K562 (cell line): ENCODE measurements around the gene NOL11. TPM values are rescaled to one million over a fixed set of nuclear protein-coding genes. Genes with fewer than 3 reads are reported as not detected.

ENCODE experiments used
- ATAC-seq: fragments of 200-7000 bp; cut with Tn5 transposase; 3 replicates; pipeline ENCODE4 v1.9.1; 2020; ENCODE audit warnings: moderate library complexity
- BruUV-seq: library from RNA; stranded (reverse); fragments of 400-500 nt; replicated peaks from 2 replicates; lab custom pipeline; 2021; lab: Mats Ljungman, UMichigan
- CTCF ChIA-PET: fragments of 300-600 bp; formaldehyde crosslinking; extraction: SDS; loops from one replicate; lab custom pipeline; 2021; ENCODE audit warnings: low intra/inter-chr PET ratio; lab: Yijun Ruan, JAX
- POLR2A ChIA-PET: fragments of 300-600, 350-650 bp; sonication (Branson Sonifier 250); formaldehyde crosslinking; extraction: SDS; loops from one replicate; lab custom pipeline; 2021; ENCODE audit warnings: antibody characterized with exemption, inconsistent platforms; lab: Yijun Ruan, JAX
- DNase-seq, 4 experiments: peaks; one replicate each; pipeline versions ENCODE4 v3.0.0 to v3.0.0-alpha.2; 2011 to 2018; ENCODE audit warnings: low spot score in 3 of 4, mixed read lengths in 3 of 4; ENCODE audit errors: extremely low read depth in 1 of 4
- FAIRE-seq: peaks from 2 replicates; lab custom pipeline; 2011; peaks lifted over from hg19 to GRCh38; lab: Jason Lieb, UNC
- H2AFZ ChIP-seq: 2 replicates; pipeline ENCODE4 v1.6.0; 2011; ENCODE audit warnings: low read depth, low read length, control low read depth, inconsistent platforms
- H3K27ac ChIP-seq: fragments of 200-600 bp; 3 replicates; pipeline ENCODE4 v1.8.0; 2011; ENCODE audit warnings: low read depth, mild to moderate bottlenecking, control low read depth, inconsistent platforms, low read length, moderate library complexity, mixed read lengths; ENCODE audit errors: extremely low read depth
- H3K27me3 ChIP-seq, 2 experiments: fragments of 300-600 bp in 1 of 2; 2 replicates in 1 of 2; 3 replicates in 1 of 2; pipeline versions ENCODE4 v1.6.0 to v1.8.0; 2011; ENCODE audit warnings: inconsistent platforms in 2 of 2, low read length in 2 of 2, mild to moderate bottlenecking in 1 of 2, mixed read lengths in 1 of 2, moderate library complexity in 1 of 2; ENCODE audit not compliant: control insufficient read depth in 2 of 2, insufficient read depth in 2 of 2
- H3K36me3 ChIP-seq: fragments of 300-600 bp; 3 replicates; pipeline ENCODE4 v1.8.0; 2011; ENCODE audit warnings: mild to moderate bottlenecking, low read length, inconsistent platforms; ENCODE audit not compliant: control insufficient read depth, insufficient read depth
- H3K4me1 ChIP-seq, 2 experiments: fragments of 200-600 bp in 1 of 2; replicated peaks in 1 of 2; 2 replicates in 1 of 2; 3 replicates in 1 of 2; pipeline versions ENCODE4 v1.5.1 to v1.8.0; 2011; ENCODE audit warnings: inconsistent platforms in 2 of 2, low read length in 2 of 2, mild to moderate bottlenecking in 1 of 2, mixed read lengths in 1 of 2, moderate library complexity in 1 of 2; ENCODE audit not compliant: control insufficient read depth in 2 of 2, insufficient read depth in 2 of 2
- H3K4me2 ChIP-seq: 2 replicates; pipeline ENCODE4 v1.6.1; 2011; ENCODE audit warnings: low read length, control low read depth, inconsistent platforms, mixed read lengths; ENCODE audit not compliant: insufficient read depth
- H3K4me3 ChIP-seq: fragments of 200-600 bp; sonication (generic), shearing (Covaris generic); 2 replicates; pipeline ENCODE4 v1.5.1; 2016; ENCODE audit warnings: control low read depth, inconsistent platforms
- H3K79me2 ChIP-seq: fragments of 200-600 bp; 3 replicates; pipeline ENCODE4 v1.8.0; 2011; ENCODE audit warnings: low read length, inconsistent platforms; ENCODE audit not compliant: control insufficient read depth, insufficient read depth
- H3K9ac ChIP-seq, 2 experiments: 2 replicates each; pipeline versions ENCODE4 v1.6.0 to v1.6.1; 2011; ENCODE audit warnings: low read depth in 2 of 2, low read length in 2 of 2, control low read depth in 1 of 2, inconsistent platforms in 1 of 2, mild to moderate bottlenecking in 1 of 2, mixed read lengths in 1 of 2; ENCODE audit not compliant: insufficient read depth in 1 of 2
- H3K9me1 ChIP-seq: one replicate; pipeline ENCODE4 v1.6.0; 2011; ENCODE audit warnings: inconsistent platforms, mild to moderate bottlenecking, low read length, moderate library complexity; ENCODE audit not compliant: control insufficient read depth, insufficient read depth
- H3K9me3 ChIP-seq: replicated peaks from 2 replicates; pipeline ENCODE4 v1.5.1; 2011; ENCODE audit warnings: low read depth, low read length, inconsistent platforms; ENCODE audit not compliant: control insufficient read depth, insufficient read depth
- H4K20me1 ChIP-seq: replicated peaks from 2 replicates; pipeline ENCODE4 v1.6.1; 2011; ENCODE audit warnings: low read length, inconsistent platforms, mixed read lengths; ENCODE audit not compliant: control insufficient read depth, insufficient read depth
- BRCA1 ChIP-seq, 2 experiments: fragments of 450-650 bp in 1 of 2; sonication (generic) in 1 of 2; formaldehyde crosslinking in 1 of 2; IDR thresholded peaks; 2 replicates each; pipeline versions ENCODE4 v1.5.0 to v1.6.1; 2017 to 2020; ENCODE audit warnings: mild to moderate bottlenecking in 1 of 2, missing genetic modification reagents in 1 of 2
- COPS2 ChIP-seq: fragments of 450-650 bp; conservative IDR thresholded peaks from 2 replicates; pipeline ENCODE4 v1.6.1; 2016; ENCODE audit warnings: mild to moderate bottlenecking, moderate library complexity
- FOS ChIP-seq: IDR thresholded peaks from 3 replicates; pipeline ENCODE4 v1.6.1; 2011; ENCODE audit not compliant: insufficient read length; ENCODE audit errors: extremely low read depth
- MYNN ChIP-seq, 2 experiments: sonication (generic); formaldehyde crosslinking in 1 of 2; IDR thresholded peaks; 2 replicates each; pipeline versions ENCODE4 v1.5.0 to v1.6.1; 2016 to 2020; ENCODE audit warnings: antibody characterized with exemption in 1 of 2, missing genetic modification reagents in 1 of 2
- PHF21A ChIP-seq: fragments of 450-650 bp; IDR thresholded peaks from 2 replicates; pipeline ENCODE4 v1.6.1; 2017; ENCODE audit warnings: low read depth, borderline replicate concordance
- TARDBP ChIP-seq: fragments of 450-650 bp; IDR thresholded peaks from 2 replicates; pipeline ENCODE4 v1.6.1; 2016
- ZBTB8A ChIP-seq: fragments of 450-650 bp; IDR thresholded peaks from 2 replicates; pipeline ENCODE4 v1.6.1; 2018; ENCODE audit warnings: mild to moderate bottlenecking, moderate library complexity; ENCODE audit not compliant: partially characterized antibody
- ZFPM2 ChIP-seq: fragments of 250-450 bp; sonication (Bioruptor Pico); IDR thresholded peaks from 2 replicates; pipeline ENCODE4 v1.5.1; 2022; ENCODE audit warnings: mild to moderate bottlenecking
- ZNF445 ChIP-seq: fragments of 250-450 bp; sonication (Bioruptor Pico); IDR thresholded peaks from 2 replicates; pipeline ENCODE4 v1.4.0; 2020; ENCODE audit warnings: low read depth, mild to moderate bottlenecking, moderate library complexity
- WGBS: fragments of 100-300 bp; shearing (Covaris generic); methylation state at CpG from one replicate; pipeline ENCODE4 v1.1.6; 2016; ENCODE audit warnings: low coverage, mixed read lengths; ENCODE audit not compliant: insufficient coverage; ENCODE audit errors: missing lambda C conversion rate; 5-methylcytosine and 5-hydroxymethylcytosine counted together
- in situ Hi-C: fragments of 300-500 bp; cut with MboI; formaldehyde crosslinking; loops from 4 replicates; pipeline ENCODE4 v1.15.0; 2018; ENCODE audit warnings: inconsistent platforms, mixed read lengths
- intact Hi-C: fragments of 100-400 bp; cut with micrococcal nuclease; formaldehyde crosslinking; loops from 2 replicates; pipeline ENCODE4 v1.14.2; 2022
- polyA plus RNA-seq, 8 experiments: library from polyadenylated mRNA; depleted of rRNA in 4 of 8; stranded (reverse) in 5 of 8; unstranded in 3 of 8; fragments of >200 nt; fragmentation: Nextera tagmentation in 2 of 8; fragmentation: Illumina TruSeq in 1 of 8; extraction: Ambion mirVana in 2 of 8; extraction: Trizol in 1 of 8; gene quantifications; 2 replicates each; pipeline versions ENCODE4 v1.2.1 to v1.2.3, GENCODE V29; 2011 to 2014; ENCODE audit warnings: inconsistent platforms in 1 of 8, missing spikeins in 1 of 8
- total RNA-seq, 7 experiments: library from RNA; depleted of rRNA in 6 of 7; stranded (reverse); fragments of >200 nt in 6 of 7; fragmentation: Illumina TruSeq in 2 of 7; extraction: Trizol in 2 of 7; gene quantifications; 2 replicates each; pipeline versions ENCODE4 v1.2.1 to v1.2.3, GENCODE V29; 2011 to 2021; ENCODE audit warnings: low replicate concordance in 1 of 7
- TF ChIP-seq, protein P1 (sequence below): sonication (generic); formaldehyde crosslinking; IDR thresholded peaks from 2 replicates; pipeline ENCODE4 v1.9.0; 2022; ENCODE audit warnings: mild to moderate bottlenecking, missing genetic modification reagents

NOL11 gene
- total and polyA plus RNA-seq, 9 of the 15 experiments (the other 6 are each of a cell fraction or from before 2014, with no cell fraction given), result 61.1 to 175 (median 121) TPM

GRCh38 chr17:67711916-67712315, 5.8 kb upstream of the NOL11 start:
- FAIRE-seq, result no peak
- POLR2A ChIA-PET, result interaction anchor here (0.7 kb wide), 1 partner anchor 506 kb away, joined by 3 read pairs; no protein-coding TSS in a partner anchor
- intact Hi-C loops, result no loop called here

More at GRCh38 chr17:67711916-67712315, 5.8 kb upstream of the NOL11 start:
- Histone ChIP-seq H3K27me3 (no peaks in the 10 kb centered on the region), H3K27ac (no peak overlapping the region), H2AFZ (no peak overlapping the region), H3K4me3 (no peak overlapping the region), H3K9me3 (peaks cover 4% of the 10 kb centered on the region; the same call in 1 of the 2 replicates), H4K20me1 (no peaks in the 10 kb centered on the region), H3K4me1 (peaks cover 5 to 12% of the 10 kb centered on the region in 2 experiments; a peak in 4 of 5 replicates), H3K9me1 (no peaks in the 10 kb centered on the region), H3K4me2 (no peak overlapping the region), H3K36me3 (no peaks in the 10 kb centered on the region), H3K9ac (no peak overlapping the region), H3K79me2 (peaks cover 3% of the 10 kb centered on the region; the same call in 1 of the 3 replicates)
- BruUV-seq, result no TSS peak
- CTCF ChIA-PET, result no interaction called here
- ATAC-seq (no peak), DNase-seq (no peak)
- 13% methylated on average over 4 of the region's 4 CpGs for WGBS
- in situ Hi-C loops, result no loop called here
- no peak for TF ChIP-seq PHF21A
- no peak for TF ChIP-seq ZBTB8A
- no peak for TF ChIP-seq ZNF445 (CRISPR knock-in tag)
- no peak for TF ChIP-seq ZFPM2 (CRISPR knock-in tag)
- no peak for TF ChIP-seq FOS
- TF ChIP-seq COPS2, result no peak
- TF ChIP-seq, protein P1, sequence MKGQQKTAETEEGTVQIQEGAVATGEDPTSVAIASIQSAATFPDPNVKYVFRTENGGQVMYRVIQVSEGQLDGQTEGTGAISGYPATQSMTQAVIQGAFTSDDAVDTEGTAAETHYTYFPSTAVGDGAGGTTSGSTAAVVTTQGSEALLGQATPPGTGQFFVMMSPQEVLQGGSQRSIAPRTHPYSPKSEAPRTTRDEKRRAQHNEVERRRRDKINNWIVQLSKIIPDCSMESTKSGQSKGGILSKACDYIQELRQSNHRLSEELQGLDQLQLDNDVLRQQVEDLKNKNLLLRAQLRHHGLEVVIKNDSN (CRISPR knock-in tag), result no peak
- no peak for TF ChIP-seq BRCA1 (IDR thresholded peaks at IDR 0.05)
- no peak for TF ChIP-seq BRCA1 (CRISPR knock-in tag; IDR thresholded peaks at IDR 0.05)
- no peak for TF ChIP-seq TARDBP
- no peak for TF ChIP-seq MYNN (IDR thresholded peaks at IDR 0.05)
- no peak for TF ChIP-seq MYNN (CRISPR knock-in tag; IDR thresholded peaks at IDR 0.05)
